ENCODE results near the gene MFAP4. TPM values are rescaled to one million over a fixed set of nuclear protein-coding genes. Genes with fewer than 3 reads are reported as not detected.

Gene MFAP4
- total and polyA plus RNA-seq, 2 donors (not counting 1 experiment from before 2014, with no cell fraction given), result not detected

DNA sequence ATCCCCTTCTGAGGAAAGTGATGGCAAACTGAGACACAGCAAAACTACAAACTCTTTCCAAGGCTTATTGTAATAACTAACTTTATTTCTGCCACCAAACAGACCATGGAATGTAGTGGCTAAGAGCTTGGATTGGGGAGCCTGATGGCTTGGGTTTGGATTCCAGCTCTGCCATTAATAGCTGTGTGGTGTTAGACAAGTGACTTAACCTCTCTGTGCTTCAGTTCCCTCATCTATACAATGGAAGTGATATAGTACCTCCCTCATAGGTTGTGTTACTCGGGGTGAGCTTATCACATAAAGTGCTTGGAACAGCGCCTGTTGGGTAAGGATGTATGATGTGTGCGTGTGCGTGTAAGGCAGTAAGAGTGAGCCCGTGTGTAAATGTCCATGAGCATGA lies 18.1 kb upstream of the MFAP4 start:
- 96% methylated on average over 5 of the region's 5 CpGs for WGBS (ENCODE audit: insufficient coverage)
- TF ChIP-seq, protein P1, sequence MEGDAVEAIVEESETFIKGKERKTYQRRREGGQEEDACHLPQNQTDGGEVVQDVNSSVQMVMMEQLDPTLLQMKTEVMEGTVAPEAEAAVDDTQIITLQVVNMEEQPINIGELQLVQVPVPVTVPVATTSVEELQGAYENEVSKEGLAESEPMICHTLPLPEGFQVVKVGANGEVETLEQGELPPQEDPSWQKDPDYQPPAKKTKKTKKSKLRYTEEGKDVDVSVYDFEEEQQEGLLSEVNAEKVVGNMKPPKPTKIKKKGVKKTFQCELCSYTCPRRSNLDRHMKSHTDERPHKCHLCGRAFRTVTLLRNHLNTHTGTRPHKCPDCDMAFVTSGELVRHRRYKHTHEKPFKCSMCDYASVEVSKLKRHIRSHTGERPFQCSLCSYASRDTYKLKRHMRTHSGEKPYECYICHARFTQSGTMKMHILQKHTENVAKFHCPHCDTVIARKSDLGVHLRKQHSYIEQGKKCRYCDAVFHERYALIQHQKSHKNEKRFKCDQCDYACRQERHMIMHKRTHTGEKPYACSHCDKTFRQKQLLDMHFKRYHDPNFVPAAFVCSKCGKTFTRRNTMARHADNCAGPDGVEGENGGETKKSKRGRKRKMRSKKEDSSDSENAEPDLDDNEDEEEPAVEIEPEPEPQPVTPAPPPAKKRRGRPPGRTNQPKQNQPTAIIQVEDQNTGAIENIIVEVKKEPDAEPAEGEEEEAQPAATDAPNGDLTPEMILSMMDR (IDR thresholded peaks at IDR 0.05), result no peak
- TF ChIP-seq EZH2 (IDR thresholded peaks at IDR 0.05; ENCODE audit: borderline replicate concordance, insufficient read depth, low read depth, low read length, poor library complexity, severe bottlenecking), result no peak
- intact Hi-C loops (cut with micrococcal nuclease), result no loop called here
- Mint-ChIP-seq H3K4me1 (no peaks in the 10 kb centered on the region), H3K9me3 (ENCODE audit: insufficient read depth) (no peaks in the 10 kb centered on the region), H3K27ac (no peak overlapping the region), H3K27me3 (peaks cover 19% of the 10 kb centered on the region), H3K4me3 (no peak overlapping the region)
- Histone ChIP-seq H3K4me1 (ENCODE audit: control insufficient read depth in 2 of 2, insufficient read depth in 2 of 2, low read length in 2 of 2) (no peaks in the 10 kb centered on the region), H3K9ac (ENCODE audit: low read length) (no peak overlapping the region), H3K27ac (ENCODE audit: low read length in 2 of 2) (no peak overlapping the region), H3K79me2 (ENCODE audit: control insufficient read depth, insufficient read depth, low read length) (no peaks in the 10 kb centered on the region), H3K36me3 (replicated peaks in 1 of 2; ENCODE audit: control extremely low read depth in 1 of 2, control insufficient read depth in 1 of 2, extremely low read depth in 1 of 2, insufficient read depth in 2 of 2, low read length in 1 of 2) (no peaks in the 10 kb centered on the region), H2AFZ (ENCODE audit: insufficient read depth, low read depth, low read length, poor library complexity, severe bottlenecking) (no peak overlapping the region), H3K9me3 (ENCODE audit: control extremely low read depth in 1 of 3, control insufficient read depth in 2 of 3, insufficient read depth in 1 of 3, low read length in 2 of 3) (no peaks in the 10 kb centered on the region), H3K4me3 (ENCODE audit: control extremely low read depth in 1 of 5, extremely low read depth in 1 of 5, insufficient read depth in 1 of 5, low read depth in 2 of 5, low read length in 4 of 5) (no peak overlapping the region), H4K20me1 (ENCODE audit: control insufficient read depth, insufficient read depth, low read length, poor library complexity, severe bottlenecking) (no peaks in the 10 kb centered on the region), H3K27me3 (replicated peaks in 1 of 4; ENCODE audit: control extremely low read depth in 1 of 4, control insufficient read depth in 3 of 4, insufficient read depth in 4 of 4, low read length in 3 of 4) (peaks cover 0 to 4% (median 0%) of the 10 kb centered on the region in 4 experiments), H3K4me2 (replicated peaks; ENCODE audit: low read depth, low read length, poor library complexity, severe bottlenecking) (no peak overlapping the region)
- DNase-seq (no peak), ATAC-seq (ENCODE audit: low read depth) (no peak)
- POLR2A ChIA-PET, result no interaction called here
- CTCF ChIA-PET, result interaction anchor here (1.4 kb wide), 1 partner anchor 42 kb away, joined by 5 read pairs; the partner anchor contains the start of gene B9D1

DNA sequence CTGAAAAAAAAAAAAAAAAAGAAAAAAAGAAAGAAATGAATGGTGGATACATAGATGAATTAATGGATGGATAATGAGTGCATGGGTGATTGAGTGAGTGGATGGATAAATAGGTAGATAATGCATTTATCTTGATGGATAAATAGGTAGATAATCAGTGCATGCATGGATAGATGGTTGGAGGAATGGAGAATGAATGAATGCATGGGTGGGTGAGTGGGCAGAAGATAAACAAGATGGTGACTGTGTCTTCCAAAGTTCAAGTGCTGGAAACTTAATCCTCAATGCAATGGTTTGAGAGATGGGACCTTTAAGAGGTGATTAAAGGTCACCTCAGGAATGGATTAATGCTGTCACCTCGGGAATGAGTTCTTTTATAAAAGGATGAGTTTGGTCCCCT lies 17.3 kb upstream of the MFAP4 start:
- WGBS (ENCODE audit: insufficient coverage), result no CpG with 5 or more reads among the region's 1 CpG

More for the DNA sequence above, 17.3 kb upstream of the MFAP4 start:
- TF ChIP-seq, protein P1 (IDR thresholded peaks at IDR 0.05), result no peak
- TF ChIP-seq EZH2 (IDR thresholded peaks at IDR 0.05; ENCODE audit: borderline replicate concordance, insufficient read depth, low read depth, low read length, poor library complexity, severe bottlenecking), result no peak
- no peak overlapping the region for H3K4me3 Mint-ChIP-seq
- Histone ChIP-seq H3K4me1 (ENCODE audit: control insufficient read depth in 2 of 2, insufficient read depth in 2 of 2, low read length in 2 of 2) (no peaks in the 10 kb centered on the region), H2AFZ (ENCODE audit: insufficient read depth, low read depth, low read length, poor library complexity, severe bottlenecking) (no peak overlapping the region), H3K4me2 (replicated peaks; ENCODE audit: low read depth, low read length, poor library complexity, severe bottlenecking) (no peak overlapping the region), H3K4me3 (ENCODE audit: control extremely low read depth in 1 of 5, extremely low read depth in 1 of 5, insufficient read depth in 1 of 5, low read depth in 2 of 5, low read length in 4 of 5) (no peak overlapping the region), H3K27ac (ENCODE audit: low read length in 2 of 2) (no peak overlapping the region), H4K20me1 (ENCODE audit: control insufficient read depth, insufficient read depth, low read length, poor library complexity, severe bottlenecking) (no peaks in the 10 kb centered on the region), H3K9me3 (ENCODE audit: control extremely low read depth in 1 of 3, control insufficient read depth in 2 of 3, insufficient read depth in 1 of 3, low read length in 2 of 3) (no peaks in the 10 kb centered on the region), H3K9ac (ENCODE audit: low read length) (no peak overlapping the region), H3K27me3 (replicated peaks in 1 of 4; ENCODE audit: control extremely low read depth in 1 of 4, control insufficient read depth in 3 of 4, insufficient read depth in 4 of 4, low read length in 3 of 4) (peaks cover 0 to 4% (median 0%) of the 10 kb centered on the region in 4 experiments), H3K79me2 (ENCODE audit: control insufficient read depth, insufficient read depth, low read length) (no peaks in the 10 kb centered on the region), H3K36me3 (replicated peaks in 1 of 2; ENCODE audit: control extremely low read depth in 1 of 2, control insufficient read depth in 1 of 2, extremely low read depth in 1 of 2, insufficient read depth in 2 of 2, low read length in 1 of 2) (no peaks in the 10 kb centered on the region)
- H3K27me3 Mint-ChIP-seq, result peaks cover 19% of the 10 kb centered on the region
- CTCF ChIA-PET, result no interaction called here
- ATAC-seq (ENCODE audit: low read depth) (no peak), DNase-seq (no peak)
- no peak overlapping the region for H3K27ac Mint-ChIP-seq
- POLR2A ChIA-PET, result no interaction called here
- intact Hi-C loops (cut with micrococcal nuclease), result no loop called here
- H3K4me1 Mint-ChIP-seq, result no peaks in the 10 kb centered on the region
- no peaks in the 10 kb centered on the region for H3K9me3 Mint-ChIP-seq (ENCODE audit: insufficient read depth)
